Stimulated activated naive CD8-positive, alpha-beta T cell treated with anti-CD3 and anti-CD28 coated beads, Interleukin-15, Interleukin-2, amounts not matched to agents 100 U/mL and 50 U/mL, for 24 hours (primary cell): Measurements from ENCODE around the gene ARHGAP28.
"Not testable (repeated sequence)": the region's sequence is repeated elsewhere in the genome, so short reads cannot be mapped to it uniquely, and the experiment has no call there.

Experiments used
- ATAC-seq: fragments of 150-1000 bp; cut with Tn5 transposase; one replicate; pipeline ENCODE4 v1.10.0; 2021
- DNase-seq: peaks from one replicate; pipeline ENCODE4 v3.0.0; 2021

The ARHGAP28 gene

DNA sequence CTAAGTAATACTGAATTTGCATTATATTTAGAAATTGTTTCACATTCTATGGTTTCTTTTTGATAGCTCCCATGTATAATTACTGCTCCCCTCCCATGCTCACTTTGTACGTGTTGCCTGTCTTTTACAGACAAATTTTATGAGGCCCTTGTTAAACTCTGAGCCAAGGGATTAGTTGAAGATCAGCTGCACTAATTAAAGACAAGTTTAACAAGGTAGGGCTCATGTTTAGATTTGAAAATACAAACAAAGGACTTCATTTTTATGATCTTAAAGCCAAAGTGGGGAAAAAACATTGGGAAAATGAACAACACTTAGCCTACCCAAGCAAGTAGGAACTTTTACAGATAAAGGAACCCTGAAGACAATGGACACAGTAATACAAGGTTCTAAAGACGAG, 46.2 kb downstream of the ARHGAP28 start:
- DNase-seq (no peak), ATAC-seq (no peak)

DNA sequence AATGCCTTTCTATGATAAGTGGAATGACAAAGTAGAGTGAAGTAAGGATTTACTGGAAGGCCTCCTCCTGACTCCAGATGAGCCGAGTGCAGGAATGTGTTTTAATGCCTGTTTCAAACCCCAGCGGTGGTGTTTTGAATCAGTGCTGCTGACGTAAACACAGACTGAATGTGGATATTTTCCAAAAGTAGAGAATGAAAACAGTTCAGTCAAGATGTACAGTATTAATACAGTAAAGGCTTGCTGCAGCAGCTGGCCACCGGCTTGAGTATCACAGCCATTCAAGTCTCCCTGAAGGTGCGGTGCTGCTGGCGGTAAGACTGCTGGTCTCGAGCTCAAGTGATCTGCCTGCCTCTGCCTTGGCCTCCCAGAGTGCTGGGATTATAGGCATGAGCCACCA, 46.7 kb downstream of the ARHGAP28 start:
- no peak for DNase-seq
- no peak for ATAC-seq

DNA sequence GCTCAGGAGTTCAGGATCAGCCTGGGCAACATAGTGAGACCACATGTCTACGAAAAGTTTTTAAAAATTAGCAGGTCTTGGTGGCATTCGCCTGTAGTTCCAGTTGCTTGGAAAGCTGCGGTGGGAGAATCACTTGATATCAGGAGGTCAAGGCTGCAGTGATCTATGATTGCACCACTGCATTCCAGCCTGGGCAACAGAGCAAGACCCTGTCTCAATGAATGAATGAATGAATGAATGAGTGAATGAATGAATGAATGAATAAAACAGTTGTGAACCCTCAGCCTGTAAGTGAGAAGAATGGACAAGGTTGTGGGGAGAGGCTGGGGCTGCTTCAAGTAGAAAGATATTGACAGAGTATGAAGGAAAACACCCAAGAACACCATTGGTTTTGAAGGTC, 48.0 kb downstream of the ARHGAP28 start:
- no peak for ATAC-seq

GRCh38 chr18:6778459-6779247, 49.1 kb downstream of the ARHGAP28 start:
- ATAC-seq (no peak), DNase-seq (no peak)

More for the DNA sequence above, 48.0 kb downstream of the ARHGAP28 start:
- DNase-seq = no peak

GRCh38 chr18:6781142-6781714, 51.7 kb downstream of the ARHGAP28 start:
- ATAC-seq (no peak), DNase-seq (no peak)

DNA sequence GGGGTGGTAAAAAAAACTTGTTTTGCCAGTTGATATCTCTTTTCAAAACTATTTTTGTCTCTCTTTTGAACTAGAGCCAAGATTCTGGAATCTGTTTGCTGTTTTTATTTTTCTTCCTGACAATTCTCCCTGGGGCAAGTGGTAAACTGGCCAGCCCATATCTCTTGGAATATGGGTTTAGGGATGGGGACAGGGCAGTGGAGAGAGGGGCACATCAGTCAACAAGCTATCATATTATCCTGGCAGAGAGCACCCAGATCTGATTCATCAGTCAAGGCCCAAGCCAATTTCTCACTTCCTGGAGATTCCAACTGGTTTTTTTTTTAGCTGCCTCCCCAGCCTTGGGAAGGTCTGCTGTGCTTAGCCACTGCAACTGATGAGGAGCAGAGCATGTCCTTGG, 52.3 kb downstream of the ARHGAP28 start:
- DNase-seq = no peak
- no peak for ATAC-seq

- ATAC-seq (no peak), DNase-seq (no peak)
Observed at GRCh38 chr18:6782861-6783260, 53.3 kb downstream of the ARHGAP28 start.

DNA sequence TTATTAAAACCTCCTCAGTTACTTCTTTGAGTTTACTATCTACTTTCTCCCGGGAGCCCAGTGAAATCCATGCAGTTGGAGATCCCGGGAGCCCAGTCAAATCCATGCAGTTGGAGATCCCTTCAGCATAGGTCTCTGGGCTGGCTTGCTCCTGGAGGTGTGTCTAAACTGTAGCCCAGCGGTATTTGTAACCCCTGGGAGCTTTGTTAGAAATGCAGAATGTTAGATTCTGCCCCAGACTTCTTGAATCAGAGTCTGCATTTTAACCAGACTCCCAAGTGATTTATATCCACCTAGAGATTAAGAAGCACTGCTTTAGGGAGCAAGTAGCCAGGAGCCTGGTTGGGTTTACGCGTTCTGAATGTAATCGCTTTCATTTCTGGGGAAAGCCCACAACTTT, 54.5 kb downstream of the ARHGAP28 start:
- no peak for DNase-seq
- ATAC-seq = no peak

GRCh38 chr18:6785001-6785400, 55.5 kb downstream of the ARHGAP28 start:
- ATAC-seq (no peak), DNase-seq (no peak)

DNA sequence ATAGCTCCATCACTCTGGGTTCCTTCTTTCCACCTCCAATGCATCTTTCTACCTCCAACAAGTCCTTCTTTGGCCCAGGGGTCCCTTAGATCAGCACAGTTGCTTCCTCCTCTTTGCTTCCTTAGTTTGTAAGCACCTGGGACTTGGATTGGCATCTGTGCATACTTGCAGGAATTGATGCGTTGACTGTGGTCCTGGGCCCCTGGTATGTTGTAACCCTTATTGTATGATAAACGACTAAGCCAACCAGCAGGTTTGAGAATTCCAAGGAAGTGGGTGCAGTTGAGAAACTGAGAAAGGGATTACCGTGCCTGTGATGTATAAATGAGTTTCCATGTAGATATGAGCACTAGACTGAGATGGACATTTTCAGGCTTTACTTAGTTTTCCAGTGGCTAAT, 55.9 kb downstream of the ARHGAP28 start:
- DNase-seq (no peak), ATAC-seq (no peak)

- ATAC-seq = no peak
- no peak for DNase-seq
Observed at GRCh38 chr18:6792391-6792790, 62.9 kb downstream of the ARHGAP28 start.

GRCh38 chr18:6793455-6793854, 63.9 kb downstream of the ARHGAP28 start:
- ATAC-seq = no peak
- no peak for DNase-seq

DNA sequence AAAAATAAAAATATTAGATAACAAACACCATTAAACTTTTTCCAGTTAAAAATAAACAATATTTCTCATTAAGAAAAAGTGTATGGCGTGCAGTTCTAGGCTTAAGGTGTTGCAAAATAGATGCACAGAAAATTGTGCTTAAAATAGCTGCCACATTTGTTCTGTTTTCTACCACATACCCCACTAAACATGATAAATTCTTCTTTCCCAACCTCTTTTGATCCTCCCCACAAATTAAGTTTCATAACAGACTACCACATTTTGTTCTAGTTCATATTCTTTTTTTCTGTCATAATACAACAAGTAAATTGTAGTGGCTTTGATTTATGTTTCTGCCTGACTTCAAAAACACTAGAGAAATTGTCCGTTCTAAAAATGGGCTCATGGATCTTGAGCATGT, 64.5 kb downstream of the ARHGAP28 start:
- ATAC-seq (no peak), DNase-seq (no peak)

DNA sequence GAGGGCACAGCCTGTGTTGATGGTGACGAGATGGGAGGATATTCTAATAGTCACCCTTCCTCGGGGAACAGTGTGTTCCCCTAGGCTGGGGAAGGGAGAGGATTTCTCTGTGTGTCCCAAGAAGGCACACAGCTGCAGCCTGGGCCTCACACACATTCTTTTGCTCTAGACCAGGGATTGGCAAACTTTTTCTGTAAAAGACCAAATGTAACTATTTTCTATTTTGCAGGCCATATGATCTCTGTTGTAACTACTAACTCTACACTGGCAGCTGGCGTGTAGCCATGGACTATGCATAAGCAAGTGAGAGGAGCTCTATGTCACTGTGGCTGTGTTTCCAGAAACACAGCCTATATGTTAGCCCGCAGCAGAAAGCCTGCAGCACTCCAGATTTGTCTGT, 65.8 kb downstream of the ARHGAP28 start:
- DNase-seq (no peak), ATAC-seq (no peak)

DNA sequence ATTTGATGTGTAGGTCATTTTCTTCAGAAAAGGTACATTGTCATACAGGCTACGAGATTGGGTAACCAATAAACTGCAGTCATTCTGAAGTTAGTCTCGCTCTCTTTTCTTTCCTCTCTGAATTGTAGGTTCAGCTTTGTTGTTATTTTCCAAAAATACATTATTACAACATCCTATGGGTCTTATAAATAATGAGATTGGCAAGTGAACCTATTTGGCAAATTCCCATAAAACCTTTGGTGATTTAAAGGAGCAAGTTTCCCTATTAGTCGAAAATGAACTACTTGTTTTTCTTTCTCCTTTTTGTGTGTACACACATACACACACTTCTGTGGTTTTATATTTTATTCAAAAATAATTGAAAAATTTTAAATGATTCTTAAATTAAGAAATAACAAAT, 67.0 kb downstream of the ARHGAP28 start:
- ATAC-seq = no peak
- no peak for DNase-seq

GRCh38 chr18:6797171-6797570, 67.7 kb downstream of the ARHGAP28 start:
- no peak for ATAC-seq

DNA sequence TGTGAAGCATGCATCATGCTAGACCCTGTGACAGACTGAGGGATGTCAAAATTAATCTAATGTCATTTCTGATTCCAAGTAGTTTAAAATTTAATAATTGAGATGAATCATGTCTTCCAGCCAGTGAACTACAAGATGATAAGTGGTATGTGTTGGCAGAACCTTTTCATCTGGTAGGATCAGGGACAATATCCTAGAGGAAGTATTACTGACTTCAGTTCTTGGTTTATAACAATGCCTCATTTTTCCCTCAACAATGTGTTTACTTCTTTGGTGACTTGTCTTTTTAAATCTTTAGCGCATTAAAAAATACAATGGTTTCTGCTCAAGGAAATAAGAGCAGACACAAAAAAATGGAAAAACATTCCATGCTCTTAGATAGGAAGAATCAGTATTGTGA, 69.4 kb downstream of the ARHGAP28 start:
- ATAC-seq = no peak
- DNase-seq = no peak

More at GRCh38 chr18:6797171-6797570, 67.7 kb downstream of the ARHGAP28 start:
- DNase-seq = no peak

DNA sequence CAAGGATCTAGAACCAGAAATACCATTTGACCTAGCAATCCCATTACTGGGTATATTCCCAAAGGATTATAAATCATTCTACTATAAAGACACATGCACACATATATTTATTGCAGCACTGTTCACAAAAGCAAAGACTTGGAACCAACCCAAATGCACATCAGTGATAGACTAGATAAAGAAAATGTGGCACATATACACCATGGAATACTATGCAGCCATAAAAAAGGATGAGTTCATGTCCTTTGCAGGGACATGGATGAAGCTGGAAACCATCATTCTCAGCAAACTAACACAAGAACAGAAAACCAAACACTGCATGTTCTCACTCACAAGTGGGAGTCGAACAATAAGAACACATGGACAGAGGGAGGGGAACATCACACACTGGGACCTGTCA, 70.8 kb downstream of the ARHGAP28 start:
- ATAC-seq, DNase-seq: not testable (repeated sequence)

- DNase-seq = no peak
Observed at GRCh38 chr18:6807515-6808257, 78.2 kb downstream of the ARHGAP28 start.

DNA sequence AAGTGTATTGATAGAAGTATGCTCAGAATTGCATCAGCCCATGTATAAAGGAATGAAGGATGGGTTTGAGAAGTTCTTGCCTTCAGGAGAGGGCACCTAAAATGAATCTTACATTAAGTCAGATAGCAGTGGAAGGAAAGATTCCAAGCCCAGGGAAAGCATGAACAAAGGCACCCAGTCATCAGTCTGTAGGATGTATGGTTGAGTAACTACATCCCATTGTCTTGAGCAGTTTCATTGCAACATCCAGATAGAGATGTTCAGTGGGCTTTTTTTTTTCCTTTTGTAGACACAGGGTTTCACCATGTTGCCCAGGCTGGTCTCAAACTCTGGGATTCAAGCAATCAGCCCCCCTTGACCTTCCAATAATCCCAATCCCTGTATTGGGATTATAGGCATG, 80.7 kb downstream of the ARHGAP28 start:
- DNase-seq (no peak), ATAC-seq (no peak)

More at GRCh38 chr18:6807515-6808257, 78.2 kb downstream of the ARHGAP28 start:
- no peak for ATAC-seq

GRCh38 chr18:6811816-6812215, 82.3 kb downstream of the ARHGAP28 start:
- no peak for DNase-seq
- ATAC-seq = no peak

- no peak for ATAC-seq
- no peak for DNase-seq
Observed at GRCh38 chr18:6814882-6815425, 85.4 kb downstream of the ARHGAP28 start.

DNA sequence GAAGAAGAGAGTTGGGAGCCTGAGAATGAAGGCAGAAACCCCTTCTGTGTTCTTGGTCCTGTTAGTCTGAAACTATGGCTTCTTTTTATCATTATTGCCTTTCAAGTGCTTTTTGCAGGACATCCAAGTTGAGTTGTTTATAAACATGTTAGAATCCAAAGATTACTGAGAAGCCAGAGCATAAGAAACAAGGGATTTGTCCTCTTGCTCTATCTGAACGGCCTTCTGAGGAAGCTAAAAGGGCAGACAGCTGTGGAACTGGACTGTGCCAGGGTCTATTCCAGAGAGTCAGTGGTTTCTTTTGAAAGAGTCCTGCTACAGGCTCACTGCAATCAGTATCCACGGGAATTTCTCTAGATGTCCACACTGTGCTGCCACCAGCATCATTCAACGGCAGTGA, 86.6 kb downstream of the ARHGAP28 start:
- DNase-seq (no peak), ATAC-seq (no peak)
